Uterus (tissue), 4 donors: ENCODE measurements around the gene SCYL1. TPM values are rescaled to one million over a fixed set of nuclear protein-coding genes. Genes with fewer than 3 reads are reported as not detected.
A peak's percentile ranks its signal among the peaks of the same experiment; 100 is the strongest.

Source experiments
- DNase-seq, 2 donors: peaks; one replicate each; pipeline ENCODE4 v3.0.0-alpha.2; 2019 to 2020
- H3K27ac ChIP-seq, 2 donors: fragments of 200-600 bp; sonication (generic); 1 replicate in 1 of 2; 2 replicates in 1 of 2; pipeline ENCODE4 v1.5.1; 2016 to 2018
- H3K27me3 ChIP-seq, 2 donors: fragments of 200-600 bp; sonication (generic); one replicate each; pipeline ENCODE4 v1.5.1; 2018 to 2019; ENCODE audit warnings: control low read depth in 1 of 2
- H3K36me3 ChIP-seq, 2 donors: fragments of 200-600 bp; sonication (generic); one replicate each; pipeline ENCODE4 v1.5.1; 2019; ENCODE audit warnings: control low read depth in 1 of 2
- H3K4me1 ChIP-seq, 2 donors: fragments of 200-600 bp; sonication (generic); one replicate each; pipeline ENCODE4 v1.5.1; 2018 to 2019; ENCODE audit warnings: control low read depth in 1 of 2
- H3K4me3 ChIP-seq, 2 donors: fragments of 200-600 bp; sonication (generic); 1 replicate in 1 of 2; 2 replicates in 1 of 2; pipeline ENCODE4 v1.5.1; 2018 to 2019; ENCODE audit warnings: mild to moderate bottlenecking in 1 of 2
- H3K9me3 ChIP-seq, 2 donors: fragments of 200-600 bp; sonication (generic); one replicate each; pipeline ENCODE4 v1.5.1; 2019; ENCODE audit warnings: control low read depth in 1 of 2
- POLR2A ChIP-seq, 2 donors: fragments of 450-650 bp; IDR thresholded peaks; one replicate each; pipeline ENCODE4 v1.6.1; 2016; ENCODE audit warnings: antibody characterized with exemption in 2 of 2, mild to moderate bottlenecking in 1 of 2, moderate library complexity in 1 of 2
- intact Hi-C: fragments of 100-400 bp; cut with DNase I; formaldehyde crosslinking; loops from one replicate; pipeline ENCODE4 v1.15.1; 2023; ENCODE audit warnings: low total_unique reads
- total RNA-seq, 4 donors: library from RNA; depleted of rRNA in 3 of 4; stranded (reverse); fragments of >200 nt in 3 of 4; gene quantifications; one replicate each; pipeline versions ENCODE4 v1.1.0 to v1.2.4, GENCODE V29; 2014 to 2023
- TF ChIP-seq, protein P1 (sequence below), 4 experiments: fragments of 200-600 bp in 2 of 4; fragments of 450-650 bp in 2 of 4; sonication (generic) in 2 of 4; IDR thresholded peaks; one replicate each; pipeline ENCODE4 v1.5.1; 2016 to 2019; ENCODE audit warnings: antibody characterized with exemption in 4 of 4, mild to moderate bottlenecking in 2 of 4, moderate library complexity in 1 of 4
- donor health status: DM: yes; HTN: yes; CAD: no.

Gene SCYL1
- total RNA-seq, 4 donors from 2014 or later = 28.8 to 101 (median 70.1) TPM

DNA sequence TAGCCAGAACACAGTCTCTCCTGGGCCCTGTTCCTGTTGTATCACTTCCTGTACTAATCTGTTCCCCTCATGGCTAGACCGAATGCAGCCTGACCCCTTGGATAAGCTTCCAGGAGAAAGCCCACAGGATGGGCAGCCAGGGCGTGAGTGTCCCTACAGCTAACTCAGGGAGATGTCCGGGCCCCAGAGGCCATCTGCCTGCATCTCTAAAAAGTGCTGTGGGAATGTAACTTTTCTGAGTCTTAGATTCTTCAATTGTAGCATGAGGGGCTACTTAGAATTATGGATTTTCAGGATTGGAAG lies 33.8 kb upstream of the SCYL1 start:
- Histone ChIP-seq H3K9me3 (no peaks in the 10 kb centered on the region), H3K4me3 (no peak overlapping the region), H3K27ac (peak overlapping the region; percentile 94 to 97), H3K27me3 (no peaks in the 10 kb centered on the region), H3K36me3 (no peaks in the 10 kb centered on the region), H3K4me1 (peaks cover 64 to 79% of the 10 kb centered on the region in 2 donors)
- no peak for DNase-seq
- no peak for TF ChIP-seq POLR2A (IDR thresholded peaks at IDR 0.05)
- TF ChIP-seq, protein P1, sequence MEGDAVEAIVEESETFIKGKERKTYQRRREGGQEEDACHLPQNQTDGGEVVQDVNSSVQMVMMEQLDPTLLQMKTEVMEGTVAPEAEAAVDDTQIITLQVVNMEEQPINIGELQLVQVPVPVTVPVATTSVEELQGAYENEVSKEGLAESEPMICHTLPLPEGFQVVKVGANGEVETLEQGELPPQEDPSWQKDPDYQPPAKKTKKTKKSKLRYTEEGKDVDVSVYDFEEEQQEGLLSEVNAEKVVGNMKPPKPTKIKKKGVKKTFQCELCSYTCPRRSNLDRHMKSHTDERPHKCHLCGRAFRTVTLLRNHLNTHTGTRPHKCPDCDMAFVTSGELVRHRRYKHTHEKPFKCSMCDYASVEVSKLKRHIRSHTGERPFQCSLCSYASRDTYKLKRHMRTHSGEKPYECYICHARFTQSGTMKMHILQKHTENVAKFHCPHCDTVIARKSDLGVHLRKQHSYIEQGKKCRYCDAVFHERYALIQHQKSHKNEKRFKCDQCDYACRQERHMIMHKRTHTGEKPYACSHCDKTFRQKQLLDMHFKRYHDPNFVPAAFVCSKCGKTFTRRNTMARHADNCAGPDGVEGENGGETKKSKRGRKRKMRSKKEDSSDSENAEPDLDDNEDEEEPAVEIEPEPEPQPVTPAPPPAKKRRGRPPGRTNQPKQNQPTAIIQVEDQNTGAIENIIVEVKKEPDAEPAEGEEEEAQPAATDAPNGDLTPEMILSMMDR (IDR thresholded peaks at IDR 0.05) = no peak
- intact Hi-C loops = no loop called here

DNA sequence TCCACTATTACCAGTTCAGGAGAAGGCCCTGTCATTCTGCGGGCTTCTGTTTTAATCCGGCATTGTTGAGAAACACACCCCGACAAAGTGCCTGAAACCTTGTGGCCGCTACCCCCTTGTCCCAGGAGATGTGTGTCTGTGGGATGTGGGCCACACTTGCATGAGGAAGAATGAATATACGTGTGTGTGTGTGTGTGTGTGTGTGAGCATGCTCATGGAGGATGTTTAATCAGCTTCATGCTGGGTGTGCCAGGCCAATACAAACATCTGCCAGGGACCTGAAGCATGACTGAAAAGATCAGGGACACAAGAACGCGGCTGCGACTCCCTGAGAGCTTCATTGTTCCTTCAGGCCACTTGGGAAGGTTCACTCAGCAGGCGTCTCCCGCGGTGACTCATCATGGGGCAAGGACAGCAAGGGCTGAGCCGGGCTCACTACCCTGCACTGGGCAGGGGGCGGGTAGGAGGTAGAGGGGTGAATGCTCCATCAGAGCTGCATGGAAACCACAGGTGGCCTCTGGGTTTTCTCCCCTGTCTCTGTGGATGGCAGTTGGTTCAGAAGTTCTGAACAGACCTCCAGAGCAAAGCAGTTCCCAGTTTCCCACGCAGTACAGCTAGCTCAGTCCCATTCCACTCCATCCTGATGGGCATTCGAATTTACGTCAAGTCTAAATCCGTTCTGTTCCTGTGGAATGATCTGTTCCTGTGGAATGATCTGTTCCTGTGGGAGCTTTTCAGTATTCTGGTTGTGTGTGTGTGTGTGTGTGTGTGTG lies 33.1 kb upstream of the SCYL1 start:
- no peaks in the 10 kb centered on the region for H3K36me3 ChIP-seq
- DNase-seq = peak in 1 of 2 donors; percentile 87
- H3K27me3 ChIP-seq = no peaks in the 10 kb centered on the region
- TF ChIP-seq, protein P1 (IDR thresholded peaks at IDR 0.05) = peak in 1 of 4 experiments; percentile 27
- TF ChIP-seq POLR2A (IDR thresholded peaks at IDR 0.05) = peak in 1 of 2 donors; percentile 44
- peaks cover 62 to 75% of the 10 kb centered on the region in 2 donors for H3K4me1 ChIP-seq
- H3K27ac ChIP-seq = peak overlapping the region; percentile 94 to 97
- intact Hi-C loops = no loop called here
- H3K9me3 ChIP-seq = no peaks in the 10 kb centered on the region
- H3K4me3 ChIP-seq = no peak overlapping the region

DNA sequence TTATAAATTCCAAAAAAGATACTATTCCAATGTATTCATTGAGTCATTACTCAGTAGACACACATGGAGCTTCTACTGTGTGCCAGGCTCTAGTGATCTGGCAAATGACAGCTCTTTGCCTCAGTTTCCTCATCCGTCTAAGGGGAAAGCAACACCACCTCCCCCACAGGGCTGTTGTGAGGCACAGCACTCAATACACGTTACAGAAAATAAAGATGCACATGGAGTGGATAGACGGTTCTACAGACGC lies 32.6 kb upstream of the SCYL1 start:
- peak overlapping the region; percentile 94 to 97 for H3K27ac ChIP-seq
- no peak overlapping the region for H3K4me3 ChIP-seq
- no peaks in the 10 kb centered on the region for H3K9me3 ChIP-seq
- DNase-seq = no peak
- H3K27me3 ChIP-seq = no peaks in the 10 kb centered on the region
- TF ChIP-seq, protein P1 (IDR thresholded peaks at IDR 0.05) = no peak
- no peak for TF ChIP-seq POLR2A (IDR thresholded peaks at IDR 0.05)
- H3K4me1 ChIP-seq = peaks cover 58 to 70% of the 10 kb centered on the region in 2 donors
- intact Hi-C loops = no loop called here
- no peaks in the 10 kb centered on the region for H3K36me3 ChIP-seq

DNA sequence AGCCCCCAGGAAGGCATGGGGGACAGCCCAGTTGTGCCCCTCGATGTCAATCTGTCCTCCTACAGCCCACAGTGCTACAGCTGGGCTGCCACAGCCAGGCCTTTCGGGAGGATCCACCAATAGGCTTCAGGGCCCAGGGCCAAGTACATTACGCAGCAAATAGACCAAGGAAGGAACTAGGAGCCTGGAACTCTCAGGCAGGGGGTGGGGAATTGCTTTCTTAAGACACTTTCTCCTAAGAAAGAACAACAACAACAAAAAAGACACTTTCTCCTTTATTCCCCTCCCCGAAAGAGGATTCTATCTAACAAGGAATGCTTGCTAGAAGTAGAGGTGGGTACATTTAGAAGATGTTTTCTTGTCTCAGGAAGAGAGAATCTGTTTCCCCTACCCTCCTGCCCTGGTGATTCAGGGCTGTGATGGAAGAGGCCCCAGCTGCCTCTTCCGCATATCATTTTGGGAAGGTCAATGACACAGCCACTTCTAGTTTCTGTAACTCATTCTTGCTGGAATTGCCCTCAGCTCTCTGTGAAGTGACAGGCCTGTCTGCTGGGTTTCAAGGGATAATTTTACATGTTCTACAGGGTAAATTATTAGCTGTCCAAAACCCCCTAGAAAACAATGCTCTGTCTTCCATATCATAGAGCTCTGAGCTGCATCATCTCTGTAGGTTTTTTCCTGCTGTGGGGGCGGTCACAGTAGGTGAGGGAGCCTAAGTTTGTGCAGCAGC lies 32.1 kb upstream of the SCYL1 start:
- H3K27ac ChIP-seq = peak overlapping the region; percentile 94 to 97
- intact Hi-C loops = no loop called here
- H3K36me3 ChIP-seq = no peaks in the 10 kb centered on the region
- H3K4me1 ChIP-seq = peaks cover 58 to 70% of the 10 kb centered on the region in 2 donors
- peak; percentile 88 to 97 for DNase-seq
- H3K27me3 ChIP-seq = no peaks in the 10 kb centered on the region
- peak overlapping the region in 1 of 2 donors; percentile 0 for H3K4me3 ChIP-seq
- H3K9me3 ChIP-seq = no peaks in the 10 kb centered on the region
- TF ChIP-seq POLR2A (IDR thresholded peaks at IDR 0.05) = peak; percentile 45 to 56
- TF ChIP-seq, protein P1 (IDR thresholded peaks at IDR 0.05) = no peak
